K562 (cell line): Measurements from ENCODE around the gene GGA3. TPM values are rescaled to one million over a fixed set of nuclear protein-coding genes. Genes with fewer than 3 reads are reported as not detected.

Source experiments
- CBFA2T3 ChIP-seq: fragments of 450-650 bp; IDR thresholded peaks from 2 replicates; pipeline ENCODE4 v1.6.1; 2017
- GABPB2 ChIP-seq: fragments of 250-450 bp; sonication (Bioruptor Pico); conservative IDR thresholded peaks from 2 replicates; pipeline ENCODE4 v1.5.1; 2021; ENCODE audit warnings: mild to moderate bottlenecking
- KLF13 ChIP-seq: fragments of 450-650 bp; IDR thresholded peaks from 2 replicates; pipeline ENCODE4 v1.6.1; 2016; ENCODE audit warnings: missing genetic modification characterization, low read depth, mild to moderate bottlenecking, missing compliant biosample characterization, moderate library complexity, borderline replicate concordance
- MCM5 ChIP-seq: fragments of 450-650 bp; IDR thresholded peaks from 2 replicates; pipeline ENCODE4 v1.6.1; 2016; ENCODE audit warnings: low read depth
- NELFE ChIP-seq: IDR thresholded peaks from 2 replicates; pipeline ENCODE4 v1.6.1; 2011; ENCODE audit warnings: mild to moderate bottlenecking; ENCODE audit not compliant: insufficient read depth, insufficient read length
- NR2C2 ChIP-seq, 2 experiments: fragments of 200-800 bp in 1 of 2; sonication (Bioruptor generic) in 1 of 2; sonication (generic) in 1 of 2; formaldehyde crosslinking in 1 of 2; IDR thresholded peaks; 2 replicates each; pipeline versions ENCODE4 v1.6.1 to v1.8.0; 2016 to 2022; ENCODE audit warnings: mild to moderate bottlenecking in 1 of 2, missing compliant biosample characterization in 1 of 2, missing genetic modification characterization in 1 of 2, missing genetic modification reagents in 1 of 2
- POLR3A ChIP-seq: IDR thresholded peaks from 2 replicates; pipeline ENCODE4 v1.6.1; 2011; ENCODE audit warnings: borderline replicate concordance, mild to moderate bottlenecking, moderate library complexity; ENCODE audit not compliant: insufficient read length, insufficient read depth; ENCODE audit errors: extremely low read depth
- RBFOX2 ChIP-seq: fragments of 200-400 bp; formaldehyde crosslinking; IDR thresholded peaks from 2 replicates; pipeline ENCODE4 v1.6.1; 2017; ENCODE audit warnings: low read depth, mild to moderate bottlenecking, low read length, moderate library complexity
- RFX7 ChIP-seq: fragments of 250-450 bp; sonication (Bioruptor Pico); IDR thresholded peaks from 2 replicates; pipeline ENCODE4 v1.5.1; 2021; ENCODE audit warnings: mild to moderate bottlenecking
- SMARCE1 ChIP-seq: fragments of 450-650 bp; IDR thresholded peaks from 2 replicates; pipeline ENCODE4 v1.7.1; 2016; ENCODE audit warnings: mild to moderate bottlenecking
- TBP ChIP-seq: optimal IDR thresholded peaks from 2 replicates; pipeline ENCODE3; 2011; ENCODE audit warnings: low read depth, low read length, improper control_type of control experiment
- TEAD2 ChIP-seq: fragments of 450-650 bp; IDR thresholded peaks from 2 replicates; pipeline ENCODE4 v1.6.1; 2016; ENCODE audit warnings: missing genetic modification characterization, control low read depth, missing compliant biosample characterization
- THRAP3 ChIP-seq: fragments of 450-650 bp; IDR thresholded peaks from 2 replicates; pipeline ENCODE4 v1.6.1; 2016; ENCODE audit warnings: mild to moderate bottlenecking, inconsistent platforms, borderline replicate concordance
- XRCC3 ChIP-seq: fragments of 450-650 bp; IDR thresholded peaks from 2 replicates; pipeline ENCODE4 v1.6.1; 2017; ENCODE audit warnings: mild to moderate bottlenecking, moderate library complexity
- polyA plus RNA-seq, 8 experiments: library from polyadenylated mRNA; depleted of rRNA in 4 of 8; stranded (reverse) in 5 of 8; unstranded in 3 of 8; fragments of >200 nt; fragmentation: Nextera tagmentation in 2 of 8; fragmentation: Illumina TruSeq in 1 of 8; extraction: Ambion mirVana in 2 of 8; extraction: Trizol in 1 of 8; gene quantifications; 2 replicates each; pipeline versions ENCODE4 v1.2.1 to v1.2.3, GENCODE V29; 2011 to 2014; ENCODE audit warnings: inconsistent platforms in 1 of 8, missing spikeins in 1 of 8
- total RNA-seq, 7 experiments: library from RNA; depleted of rRNA in 6 of 7; stranded (reverse); fragments of >200 nt in 6 of 7; fragmentation: Illumina TruSeq in 2 of 7; extraction: Trizol in 2 of 7; gene quantifications; 2 replicates each; pipeline versions ENCODE4 v1.2.1 to v1.2.3, GENCODE V29; 2011 to 2021; ENCODE audit warnings: low replicate concordance in 1 of 7
- TF ChIP-seq, protein P1 (sequence below): fragments of 450-650 bp; IDR thresholded peaks from 2 replicates; pipeline ENCODE4 v1.6.1; 2017; ENCODE audit warnings: mild to moderate bottlenecking, moderate library complexity
- TF ChIP-seq, protein P2 (sequence below), 2 experiments: fragments of 450-650 bp; formaldehyde crosslinking in 1 of 2; IDR thresholded peaks; 2 replicates each; pipeline versions ENCODE4 v1.4.0 to v1.6.1; 2014 to 2020; ENCODE audit warnings: mild to moderate bottlenecking in 2 of 2, borderline replicate concordance in 1 of 2, low read depth in 1 of 2
- TF ChIP-seq, protein P3 (sequence below): IDR thresholded peaks from 2 replicates; pipeline ENCODE4 v1.6.1; 2012; ENCODE audit warnings: low read depth, low read length, improper control_type of control experiment, borderline replicate concordance

The GGA3 gene
- total and polyA plus RNA-seq, 9 of the 15 experiments (the other 6 are each of a cell fraction or from before 2014, with no cell fraction given): 5.7 to 64.9 (median 25.4) TPM

- TF ChIP-seq NR2C2 (CRISPR knock-in tag; IDR thresholded peaks at IDR 0.05) (peak; percentile 1; the same call in 1 of the 2 replicates), NR2C2 (tag; IDR thresholded peaks at IDR 0.05) (peak; percentile 79), RBFOX2 (peak; percentile 98), GABPB2 (CRISPR knock-in tag) (no peak), TBP (peak; percentile 87), KLF13 (tag) (peak; percentile 71), XRCC3 (no peak), POLR3A (no peak), THRAP3 (no peak), TEAD2 (no peak), RFX7 (CRISPR knock-in tag) (no peak), SMARCE1 (no peak), NELFE (no peak), MCM5 (no peak), CBFA2T3 (no peak)
- TF ChIP-seq, protein P1, sequence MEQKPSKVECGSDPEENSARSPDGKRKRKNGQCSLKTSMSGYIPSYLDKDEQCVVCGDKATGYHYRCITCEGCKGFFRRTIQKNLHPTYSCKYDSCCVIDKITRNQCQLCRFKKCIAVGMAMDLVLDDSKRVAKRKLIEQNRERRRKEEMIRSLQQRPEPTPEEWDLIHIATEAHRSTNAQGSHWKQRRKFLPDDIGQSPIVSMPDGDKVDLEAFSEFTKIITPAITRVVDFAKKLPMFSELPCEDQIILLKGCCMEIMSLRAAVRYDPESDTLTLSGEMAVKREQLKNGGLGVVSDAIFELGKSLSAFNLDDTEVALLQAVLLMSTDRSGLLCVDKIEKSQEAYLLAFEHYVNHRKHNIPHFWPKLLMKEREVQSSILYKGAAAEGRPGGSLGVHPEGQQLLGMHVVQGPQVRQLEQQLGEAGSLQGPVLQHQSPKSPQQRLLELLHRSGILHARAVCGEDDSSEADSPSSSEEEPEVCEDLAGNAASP: no peak
- TF ChIP-seq, protein P2, sequence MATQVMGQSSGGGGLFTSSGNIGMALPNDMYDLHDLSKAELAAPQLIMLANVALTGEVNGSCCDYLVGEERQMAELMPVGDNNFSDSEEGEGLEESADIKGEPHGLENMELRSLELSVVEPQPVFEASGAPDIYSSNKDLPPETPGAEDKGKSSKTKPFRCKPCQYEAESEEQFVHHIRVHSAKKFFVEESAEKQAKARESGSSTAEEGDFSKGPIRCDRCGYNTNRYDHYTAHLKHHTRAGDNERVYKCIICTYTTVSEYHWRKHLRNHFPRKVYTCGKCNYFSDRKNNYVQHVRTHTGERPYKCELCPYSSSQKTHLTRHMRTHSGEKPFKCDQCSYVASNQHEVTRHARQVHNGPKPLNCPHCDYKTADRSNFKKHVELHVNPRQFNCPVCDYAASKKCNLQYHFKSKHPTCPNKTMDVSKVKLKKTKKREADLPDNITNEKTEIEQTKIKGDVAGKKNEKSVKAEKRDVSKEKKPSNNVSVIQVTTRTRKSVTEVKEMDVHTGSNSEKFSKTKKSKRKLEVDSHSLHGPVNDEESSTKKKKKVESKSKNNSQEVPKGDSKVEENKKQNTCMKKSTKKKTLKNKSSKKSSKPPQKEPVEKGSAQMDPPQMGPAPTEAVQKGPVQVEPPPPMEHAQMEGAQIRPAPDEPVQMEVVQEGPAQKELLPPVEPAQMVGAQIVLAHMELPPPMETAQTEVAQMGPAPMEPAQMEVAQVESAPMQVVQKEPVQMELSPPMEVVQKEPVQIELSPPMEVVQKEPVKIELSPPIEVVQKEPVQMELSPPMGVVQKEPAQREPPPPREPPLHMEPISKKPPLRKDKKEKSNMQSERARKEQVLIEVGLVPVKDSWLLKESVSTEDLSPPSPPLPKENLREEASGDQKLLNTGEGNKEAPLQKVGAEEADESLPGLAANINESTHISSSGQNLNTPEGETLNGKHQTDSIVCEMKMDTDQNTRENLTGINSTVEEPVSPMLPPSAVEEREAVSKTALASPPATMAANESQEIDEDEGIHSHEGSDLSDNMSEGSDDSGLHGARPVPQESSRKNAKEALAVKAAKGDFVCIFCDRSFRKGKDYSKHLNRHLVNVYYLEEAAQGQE (IDR thresholded peaks at IDR 0.05; ENCODE audit: borderline replicate concordance): no peak
- TF ChIP-seq, protein P2 (CRISPR knock-in tag; IDR thresholded peaks at IDR 0.05; ENCODE audit: low read depth): no peak
- TF ChIP-seq, protein P3, sequence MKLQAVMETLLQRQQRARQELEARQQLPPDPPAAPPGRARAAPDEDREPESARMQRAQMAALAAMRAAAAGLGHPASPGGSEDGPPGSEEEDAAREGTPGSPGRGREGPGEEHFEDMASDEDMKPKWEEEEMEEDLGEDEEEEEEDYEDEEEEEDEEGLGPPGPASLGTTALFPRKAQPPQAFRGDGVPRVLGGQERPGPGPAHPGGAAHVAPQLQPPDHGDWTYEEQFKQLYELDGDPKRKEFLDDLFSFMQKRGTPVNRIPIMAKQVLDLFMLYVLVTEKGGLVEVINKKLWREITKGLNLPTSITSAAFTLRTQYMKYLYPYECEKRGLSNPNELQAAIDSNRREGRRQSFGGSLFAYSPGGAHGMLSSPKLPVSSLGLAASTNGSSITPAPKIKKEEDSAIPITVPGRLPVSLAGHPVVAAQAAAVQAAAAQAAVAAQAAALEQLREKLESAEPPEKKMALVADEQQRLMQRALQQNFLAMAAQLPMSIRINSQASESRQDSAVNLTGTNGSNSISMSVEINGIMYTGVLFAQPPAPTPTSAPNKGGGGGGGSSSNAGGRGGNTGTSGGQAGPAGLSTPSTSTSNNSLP: no peak
Observed at GRCh38 chr17:75261336-75262111, at the start of gene GGA3, which contains the start of gene MRPS7 (continued).
